ENCODE results near the gene SAAL1. TPM values are rescaled to one million over a fixed set of nuclear protein-coding genes. Genes with fewer than 3 reads are reported as not detected.

The SAAL1 gene
- total RNA-seq, 1 experiment from 2014 or later: 19.5 TPM

DNA sequence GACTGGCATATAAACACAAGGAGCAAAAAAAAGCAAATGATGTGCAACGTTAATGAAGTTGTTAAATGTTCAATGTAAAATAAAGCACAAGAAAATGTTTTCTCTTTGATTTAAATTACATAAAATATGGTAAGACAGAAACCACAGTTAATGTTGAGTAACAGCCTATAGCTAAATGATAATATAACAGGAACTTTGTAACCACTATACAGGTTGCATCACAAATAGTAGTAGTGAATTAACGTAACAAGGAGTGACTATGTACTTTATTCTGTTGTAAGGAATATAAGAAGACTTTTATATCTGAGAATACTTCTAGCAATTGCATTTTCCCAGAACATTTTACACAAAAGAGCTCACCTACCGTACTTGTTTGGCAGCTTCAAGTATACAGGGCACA lies 16.9 kb downstream of the SAAL1 start:
- in situ Hi-C loops (cut with HindIII; ENCODE audit: low pct_unique_long_range_greater_than_20kb, low sequenced_read_pairs): no loop called here
- ATAC-seq: no peak
- Histone ChIP-seq H3K9me3 (ENCODE audit: control insufficient read depth, insufficient read depth, low read depth, low read length) (no peaks in the 10 kb centered on the region), H3K27ac (ENCODE audit: low read length) (no peak overlapping the region), H3K4me3 (ENCODE audit: low read depth in 2 of 2, low read length in 2 of 2) (no peak overlapping the region), H3K27me3 (ENCODE audit: control insufficient read depth, insufficient read depth, low read length) (no peaks in the 10 kb centered on the region), H3K36me3 (ENCODE audit: control insufficient read depth, insufficient read depth, low read length) (peaks cover 13% of the 10 kb centered on the region), H3K4me1 (ENCODE audit: control insufficient read depth, insufficient read depth, low read length) (no peaks in the 10 kb centered on the region)
- no TSS peak for BruUV-seq (replicated peaks)
- DNase-seq (ENCODE audit: low read depth, low spot score): no peak
- intact Hi-C loops (cut with micrococcal nuclease; ENCODE audit: unreplicated experiment): no loop called here
- CTCF ChIA-PET: no interaction called here
- POLR2A ChIA-PET: no interaction called here
- TF ChIP-seq SIN3A (IDR thresholded peaks at IDR 0.05; ENCODE audit: borderline replicate concordance, insufficient read depth, low read depth, low read length) (no peak), POLR2AphosphoS5 (IDR thresholded peaks at IDR 0.05; ENCODE audit: low read depth, low read length) (no peak), TCF7L2 (IDR thresholded peaks at IDR 0.05; ENCODE audit: low read depth, low read length) (no peak)
- TF ChIP-seq, protein P1, sequence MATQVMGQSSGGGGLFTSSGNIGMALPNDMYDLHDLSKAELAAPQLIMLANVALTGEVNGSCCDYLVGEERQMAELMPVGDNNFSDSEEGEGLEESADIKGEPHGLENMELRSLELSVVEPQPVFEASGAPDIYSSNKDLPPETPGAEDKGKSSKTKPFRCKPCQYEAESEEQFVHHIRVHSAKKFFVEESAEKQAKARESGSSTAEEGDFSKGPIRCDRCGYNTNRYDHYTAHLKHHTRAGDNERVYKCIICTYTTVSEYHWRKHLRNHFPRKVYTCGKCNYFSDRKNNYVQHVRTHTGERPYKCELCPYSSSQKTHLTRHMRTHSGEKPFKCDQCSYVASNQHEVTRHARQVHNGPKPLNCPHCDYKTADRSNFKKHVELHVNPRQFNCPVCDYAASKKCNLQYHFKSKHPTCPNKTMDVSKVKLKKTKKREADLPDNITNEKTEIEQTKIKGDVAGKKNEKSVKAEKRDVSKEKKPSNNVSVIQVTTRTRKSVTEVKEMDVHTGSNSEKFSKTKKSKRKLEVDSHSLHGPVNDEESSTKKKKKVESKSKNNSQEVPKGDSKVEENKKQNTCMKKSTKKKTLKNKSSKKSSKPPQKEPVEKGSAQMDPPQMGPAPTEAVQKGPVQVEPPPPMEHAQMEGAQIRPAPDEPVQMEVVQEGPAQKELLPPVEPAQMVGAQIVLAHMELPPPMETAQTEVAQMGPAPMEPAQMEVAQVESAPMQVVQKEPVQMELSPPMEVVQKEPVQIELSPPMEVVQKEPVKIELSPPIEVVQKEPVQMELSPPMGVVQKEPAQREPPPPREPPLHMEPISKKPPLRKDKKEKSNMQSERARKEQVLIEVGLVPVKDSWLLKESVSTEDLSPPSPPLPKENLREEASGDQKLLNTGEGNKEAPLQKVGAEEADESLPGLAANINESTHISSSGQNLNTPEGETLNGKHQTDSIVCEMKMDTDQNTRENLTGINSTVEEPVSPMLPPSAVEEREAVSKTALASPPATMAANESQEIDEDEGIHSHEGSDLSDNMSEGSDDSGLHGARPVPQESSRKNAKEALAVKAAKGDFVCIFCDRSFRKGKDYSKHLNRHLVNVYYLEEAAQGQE (IDR thresholded peaks at IDR 0.05; ENCODE audit: insufficient read depth in 1 of 2, low read depth in 2 of 2, low read length in 1 of 2): no peak
- TF ChIP-seq, protein P2, sequence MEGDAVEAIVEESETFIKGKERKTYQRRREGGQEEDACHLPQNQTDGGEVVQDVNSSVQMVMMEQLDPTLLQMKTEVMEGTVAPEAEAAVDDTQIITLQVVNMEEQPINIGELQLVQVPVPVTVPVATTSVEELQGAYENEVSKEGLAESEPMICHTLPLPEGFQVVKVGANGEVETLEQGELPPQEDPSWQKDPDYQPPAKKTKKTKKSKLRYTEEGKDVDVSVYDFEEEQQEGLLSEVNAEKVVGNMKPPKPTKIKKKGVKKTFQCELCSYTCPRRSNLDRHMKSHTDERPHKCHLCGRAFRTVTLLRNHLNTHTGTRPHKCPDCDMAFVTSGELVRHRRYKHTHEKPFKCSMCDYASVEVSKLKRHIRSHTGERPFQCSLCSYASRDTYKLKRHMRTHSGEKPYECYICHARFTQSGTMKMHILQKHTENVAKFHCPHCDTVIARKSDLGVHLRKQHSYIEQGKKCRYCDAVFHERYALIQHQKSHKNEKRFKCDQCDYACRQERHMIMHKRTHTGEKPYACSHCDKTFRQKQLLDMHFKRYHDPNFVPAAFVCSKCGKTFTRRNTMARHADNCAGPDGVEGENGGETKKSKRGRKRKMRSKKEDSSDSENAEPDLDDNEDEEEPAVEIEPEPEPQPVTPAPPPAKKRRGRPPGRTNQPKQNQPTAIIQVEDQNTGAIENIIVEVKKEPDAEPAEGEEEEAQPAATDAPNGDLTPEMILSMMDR (IDR thresholded peaks at IDR 0.05): no peak

DNA sequence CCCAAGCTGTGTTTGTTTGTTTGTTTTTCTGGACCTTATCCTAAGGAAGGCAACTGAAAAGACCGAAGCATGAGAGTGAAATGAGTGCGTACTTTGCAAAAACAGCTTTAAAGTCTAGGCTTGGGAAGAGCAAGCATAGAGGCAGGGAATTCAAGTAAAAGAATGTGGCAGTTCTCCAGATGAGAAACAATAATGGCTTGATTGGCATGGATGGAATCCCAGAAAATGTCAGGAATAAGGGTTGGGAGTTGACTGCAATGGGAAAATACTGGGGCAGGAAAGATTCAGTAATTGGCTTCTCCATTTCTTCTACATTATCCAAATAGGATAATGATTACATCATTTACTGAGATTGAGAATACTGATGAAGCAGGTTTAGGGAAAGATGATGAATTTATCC lies 17.5 kb downstream of the SAAL1 start:
- intact Hi-C loops (cut with micrococcal nuclease; ENCODE audit: unreplicated experiment): no loop called here
- in situ Hi-C loops (cut with HindIII; ENCODE audit: low pct_unique_long_range_greater_than_20kb, low sequenced_read_pairs): no loop called here
- no peak for ATAC-seq
- H3K36me3 ChIP-seq (ENCODE audit: control insufficient read depth, insufficient read depth, low read length): peaks cover 13% of the 10 kb centered on the region
- no peaks in the 10 kb centered on the region for H3K27me3 ChIP-seq (ENCODE audit: control insufficient read depth, insufficient read depth, low read length)
- no peak for TF ChIP-seq POLR2AphosphoS5 (IDR thresholded peaks at IDR 0.05; ENCODE audit: low read depth, low read length)
- CTCF ChIA-PET: no interaction called here
- no TSS peak for BruUV-seq (replicated peaks)
- POLR2A ChIA-PET: no interaction called here
- no peaks in the 10 kb centered on the region for H3K9me3 ChIP-seq (ENCODE audit: control insufficient read depth, insufficient read depth, low read depth, low read length)
- no peak overlapping the region for H3K27ac ChIP-seq (ENCODE audit: low read length)
- no peaks in the 10 kb centered on the region for H3K4me1 ChIP-seq (ENCODE audit: control insufficient read depth, insufficient read depth, low read length)
- H3K4me3 ChIP-seq (ENCODE audit: low read depth in 2 of 2, low read length in 2 of 2): no peak overlapping the region
- no peak for DNase-seq (ENCODE audit: low read depth, low spot score)

DNA sequence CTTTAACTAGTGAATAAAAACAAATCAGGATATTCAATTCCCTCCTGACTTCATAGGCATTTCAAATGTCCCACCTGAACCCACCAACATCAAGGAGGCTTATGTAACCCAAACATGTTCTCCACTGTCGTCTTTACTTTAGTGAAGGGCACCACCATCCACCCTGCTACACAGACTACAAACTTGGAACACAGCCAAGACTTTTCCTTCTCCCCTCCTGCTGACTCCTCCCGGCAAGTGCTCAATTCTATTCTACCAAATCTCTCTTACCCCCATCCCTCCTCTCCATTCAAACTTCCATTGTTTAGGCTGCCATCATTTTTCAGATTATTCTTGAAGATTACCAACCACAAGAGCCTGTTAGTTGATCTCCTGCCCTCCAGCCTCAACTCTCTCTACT lies 24.3 kb downstream of the SAAL1 start:
- Histone ChIP-seq H3K27me3 (ENCODE audit: control insufficient read depth, insufficient read depth, low read length) (no peaks in the 10 kb centered on the region), H3K4me3 (ENCODE audit: low read depth in 2 of 2, low read length in 2 of 2) (no peak overlapping the region), H3K9me3 (ENCODE audit: control insufficient read depth, insufficient read depth, low read depth, low read length) (no peaks in the 10 kb centered on the region), H3K4me1 (ENCODE audit: control insufficient read depth, insufficient read depth, low read length) (no peaks in the 10 kb centered on the region), H3K27ac (ENCODE audit: low read length) (no peak overlapping the region), H3K36me3 (ENCODE audit: control insufficient read depth, insufficient read depth, low read length) (peaks cover 6% of the 10 kb centered on the region; the same call in 1 of the 2 replicates)
- TF ChIP-seq, protein P2 (IDR thresholded peaks at IDR 0.05): no peak
- no peak for TF ChIP-seq TCF7L2 (IDR thresholded peaks at IDR 0.05; ENCODE audit: low read depth, low read length)
- no peak for TF ChIP-seq SIN3A (IDR thresholded peaks at IDR 0.05; ENCODE audit: borderline replicate concordance, insufficient read depth, low read depth, low read length)
- no peak for TF ChIP-seq POLR2AphosphoS5 (IDR thresholded peaks at IDR 0.05; ENCODE audit: low read depth, low read length)
- TF ChIP-seq, protein P1 (IDR thresholded peaks at IDR 0.05; ENCODE audit: insufficient read depth in 1 of 2, low read depth in 2 of 2, low read length in 1 of 2): no peak
- intact Hi-C loops (cut with micrococcal nuclease; ENCODE audit: unreplicated experiment): no loop called here
- in situ Hi-C loops (cut with HindIII; ENCODE audit: low pct_unique_long_range_greater_than_20kb, low sequenced_read_pairs): no loop called here
- DNase-seq (ENCODE audit: low read depth, low spot score) (no peak), ATAC-seq (no peak)
- CTCF ChIA-PET: no interaction called here
- POLR2A ChIA-PET: no interaction called here
- BruUV-seq (replicated peaks): no TSS peak

All from Panc1 (cell line).